MM.1S (cell line): ENCODE data around the gene ZFYVE28.

ENCODE experiments used
- EZH2 ChIP-seq: fragments of 300-600 bp; sonication (generic); optimal IDR thresholded peaks from 2 replicates; pipeline ENCODE3; 2017; ENCODE audit warnings: low read depth, mild to moderate bottlenecking, antibody characterized with exemption, low read length, mixed read lengths
- TF ChIP-seq, protein P1 (sequence below): fragments of 300-600 bp; sonication (generic); IDR thresholded peaks from 2 replicates; pipeline ENCODE4 v1.5.1; 2016; ENCODE audit warnings: antibody characterized with exemption, low read length, mixed read lengths

DNA sequence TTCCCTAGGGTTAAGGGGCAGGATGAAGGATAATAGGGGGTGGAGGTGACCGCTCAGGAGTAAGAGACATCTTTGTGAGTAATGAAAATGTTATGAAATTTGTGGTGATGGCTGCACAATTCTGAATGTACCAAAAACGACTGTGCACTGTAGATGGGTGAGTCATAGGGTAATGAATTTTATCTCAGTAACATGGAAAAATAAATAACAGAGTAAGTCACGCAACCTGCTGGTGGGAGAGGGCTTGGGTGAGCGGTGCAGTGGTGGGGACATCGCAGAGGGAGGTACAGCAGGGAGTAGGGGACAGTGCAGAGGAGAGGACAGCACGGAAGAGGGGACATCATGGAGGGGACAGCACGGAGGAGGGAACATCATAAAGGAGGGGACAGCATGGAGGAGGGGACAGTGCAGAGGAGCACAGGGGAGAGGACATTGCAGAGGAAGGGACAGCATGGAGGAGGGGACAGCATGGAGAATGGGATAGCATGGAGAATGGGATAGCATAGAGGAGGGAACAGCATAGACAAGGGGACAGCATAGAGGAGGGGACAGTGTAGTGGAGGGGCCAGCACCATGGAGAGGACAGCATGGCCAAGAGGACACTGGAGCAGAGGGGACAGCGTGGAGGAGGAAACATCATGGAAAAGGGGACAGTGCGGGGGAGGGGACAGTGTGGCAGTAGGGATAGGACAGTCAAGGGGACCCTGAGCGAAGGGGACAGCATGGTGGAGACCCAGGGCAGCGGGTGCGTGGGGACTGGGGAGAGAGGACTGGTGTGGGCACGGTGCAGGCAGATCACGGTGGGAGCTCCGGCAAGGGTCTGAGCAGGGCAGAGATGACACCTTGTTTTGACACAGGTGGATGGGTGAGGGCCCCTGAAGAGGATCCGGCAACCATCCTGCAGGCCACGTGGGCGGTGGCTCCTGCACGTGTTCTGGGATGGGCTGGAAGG, 88.1 kb downstream of the ZFYVE28 start:
- TF ChIP-seq, protein P1, sequence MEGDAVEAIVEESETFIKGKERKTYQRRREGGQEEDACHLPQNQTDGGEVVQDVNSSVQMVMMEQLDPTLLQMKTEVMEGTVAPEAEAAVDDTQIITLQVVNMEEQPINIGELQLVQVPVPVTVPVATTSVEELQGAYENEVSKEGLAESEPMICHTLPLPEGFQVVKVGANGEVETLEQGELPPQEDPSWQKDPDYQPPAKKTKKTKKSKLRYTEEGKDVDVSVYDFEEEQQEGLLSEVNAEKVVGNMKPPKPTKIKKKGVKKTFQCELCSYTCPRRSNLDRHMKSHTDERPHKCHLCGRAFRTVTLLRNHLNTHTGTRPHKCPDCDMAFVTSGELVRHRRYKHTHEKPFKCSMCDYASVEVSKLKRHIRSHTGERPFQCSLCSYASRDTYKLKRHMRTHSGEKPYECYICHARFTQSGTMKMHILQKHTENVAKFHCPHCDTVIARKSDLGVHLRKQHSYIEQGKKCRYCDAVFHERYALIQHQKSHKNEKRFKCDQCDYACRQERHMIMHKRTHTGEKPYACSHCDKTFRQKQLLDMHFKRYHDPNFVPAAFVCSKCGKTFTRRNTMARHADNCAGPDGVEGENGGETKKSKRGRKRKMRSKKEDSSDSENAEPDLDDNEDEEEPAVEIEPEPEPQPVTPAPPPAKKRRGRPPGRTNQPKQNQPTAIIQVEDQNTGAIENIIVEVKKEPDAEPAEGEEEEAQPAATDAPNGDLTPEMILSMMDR: no peak
- TF ChIP-seq EZH2: no peak
